Panc1 (cell line): Measurements from ENCODE around the gene ZNRF3. TPM values are rescaled to one million over a fixed set of nuclear protein-coding genes. Genes with fewer than 3 reads are reported as not detected.

Experiments used
- ATAC-seq: fragments of 200-7000 bp; cut with Tn5 transposase; 2 replicates; pipeline ENCODE4 v1.9.1; 2020; ENCODE audit warnings: mild to moderate bottlenecking, moderate library complexity
- BruUV-seq: library from RNA; stranded (reverse); fragments of 400-500 nt; replicated peaks from 2 replicates; lab custom pipeline; 2021; lab: Mats Ljungman, UMichigan
- CTCF ChIA-PET: fragments of 300-600 bp; sonication (Branson Sonifier 250); formaldehyde crosslinking; loops from one replicate; lab custom pipeline; 2022; ENCODE audit warnings: antibody characterized with exemption; lab: Charles Lee
- POLR2A ChIA-PET: fragments of 300-600 bp; sonication (Branson Sonifier 250); formaldehyde crosslinking; loops from one replicate; lab custom pipeline; 2022; ENCODE audit warnings: antibody characterized with exemption; lab: Charles Lee
- DNase-seq: peaks from one replicate; pipeline ENCODE4 v3.0.0-alpha.2; 2010; ENCODE audit warnings: low read depth, low spot score
- H3K27ac ChIP-seq: 2 replicates; pipeline ENCODE4 v1.5.1; 2011; ENCODE audit warnings: mild to moderate bottlenecking, low read length, inconsistent platforms
- H3K27me3 ChIP-seq: fragments of 200-500 bp; sonication (Bioruptor generic); 2 replicates; pipeline ENCODE4 v1.6.0; 2014; ENCODE audit warnings: low read length, inconsistent platforms; ENCODE audit not compliant: control insufficient read depth, insufficient read depth
- H3K36me3 ChIP-seq: fragments of 200-500 bp; sonication (Bioruptor generic); 2 replicates; pipeline ENCODE4 v1.5.1; 2014; ENCODE audit warnings: inconsistent platforms, mild to moderate bottlenecking, low read length, moderate library complexity; ENCODE audit not compliant: control insufficient read depth, insufficient read depth
- H3K4me1 ChIP-seq: 2 replicates; pipeline ENCODE4 v1.5.1; 2011; ENCODE audit warnings: inconsistent platforms, mild to moderate bottlenecking, low read length, moderate library complexity; ENCODE audit not compliant: control insufficient read depth, insufficient read depth
- H3K4me3 ChIP-seq, 2 experiments: 2 replicates each; pipeline ENCODE4 v1.5.1; 2011 to 2012; ENCODE audit warnings: low read depth in 2 of 2, low read length in 2 of 2, mild to moderate bottlenecking in 2 of 2, inconsistent platforms in 1 of 2, moderate library complexity in 1 of 2
- H3K9me3 ChIP-seq: fragments of 200-500 bp; sonication (Bioruptor generic); 2 replicates; pipeline ENCODE4 v1.5.1; 2014; ENCODE audit warnings: low read depth, mild to moderate bottlenecking, inconsistent platforms, low read length, moderate library complexity; ENCODE audit not compliant: control insufficient read depth, insufficient read depth
- CTCF ChIP-seq: fragments of 450-650 bp; IDR thresholded peaks from 2 replicates; pipeline ENCODE4 v1.5.1; 2017; ENCODE audit warnings: mild to moderate bottlenecking
- POLR2AphosphoS5 ChIP-seq: IDR thresholded peaks from 2 replicates; pipeline ENCODE4 v1.6.1; 2012; ENCODE audit warnings: mild to moderate bottlenecking, low read depth, low read length, moderate library complexity
- REST ChIP-seq, 2 experiments: IDR thresholded peaks; 2 replicates each; pipeline ENCODE4 v1.6.1; 2011 to 2012; ENCODE audit warnings: low read depth in 2 of 2, control low read depth in 1 of 2, low read length in 1 of 2, mild to moderate bottlenecking in 1 of 2, moderate library complexity in 1 of 2; ENCODE audit not compliant: insufficient read depth in 1 of 2
- SIN3A ChIP-seq: IDR thresholded peaks from 2 replicates; pipeline ENCODE4 v1.6.1; 2012; ENCODE audit warnings: low read depth, mild to moderate bottlenecking, low read length, moderate library complexity, borderline replicate concordance; ENCODE audit not compliant: insufficient read depth
- TCF7L2 ChIP-seq: IDR thresholded peaks from 2 replicates; pipeline ENCODE4 v1.6.1; 2011; ENCODE audit warnings: mild to moderate bottlenecking, low read depth, low read length, inconsistent platforms
- in situ Hi-C: cut with HindIII; loops from 2 replicates; pipeline ENCODE4 v1.10.0; 2016; ENCODE audit warnings: low sequenced_read_pairs, low pct_unique_long_range_greater_than_20kb
- intact Hi-C: fragments of 100-400 bp; cut with micrococcal nuclease; formaldehyde crosslinking; loops from one replicate; pipeline ENCODE4 v1.10.0; 2022; ENCODE audit not compliant: unreplicated experiment
- total RNA-seq: library from RNA; stranded (reverse); gene quantifications from one replicate; pipeline ENCODE4 v1.2.1, GENCODE V29; 2021; ENCODE audit not compliant: unreplicated experiment

Gene ZNRF3
- total RNA-seq, 1 experiment from 2014 or later, result 7.3 TPM

GRCh38 chr22:29096736-29097669, 213.6 kb downstream of the ZNRF3 start:
- Histone ChIP-seq H3K4me3 (no peak overlapping the region), H3K27me3 (no peaks in the 10 kb centered on the region), H3K9me3 (no peaks in the 10 kb centered on the region), H3K4me1 (no peaks in the 10 kb centered on the region), H3K36me3 (no peaks in the 10 kb centered on the region; the same call in 1 of the 2 replicates), H3K27ac (no peak overlapping the region)
- no peak for ATAC-seq
- no peak for DNase-seq
- in situ Hi-C loops, result no loop called here
- TF ChIP-seq REST (IDR thresholded peaks at IDR 0.05; ENCODE audit: insufficient read depth in 1 of 2, low read depth in 2 of 2, low read length in 1 of 2), result no peak
- no peak for TF ChIP-seq SIN3A
- TF ChIP-seq TCF7L2, result no peak
- TF ChIP-seq POLR2AphosphoS5, result no peak
- no peak for TF ChIP-seq CTCF
- intact Hi-C loops, result no loop called here
- POLR2A ChIA-PET, result interaction anchor here (0.5 kb wide), 1 partner anchor 56 kb away, joined by 5 read pairs; no protein-coding TSS in a partner anchor
- no TSS peak for BruUV-seq
- CTCF ChIA-PET, result no interaction called here

GRCh38 chr22:29098296-29098695, 214.9 kb downstream of the ZNRF3 start:
- no peak for ATAC-seq

More at GRCh38 chr22:29098296-29098695, 214.9 kb downstream of the ZNRF3 start:
- intact Hi-C loops (no loop called here), in situ Hi-C loops (no loop called here)
- CTCF ChIA-PET, result no interaction called here
- no peaks in the 10 kb centered on the region for H3K9me3 ChIP-seq
- H3K36me3 ChIP-seq, result no peaks in the 10 kb centered on the region; the same call in 1 of the 2 replicates
- H3K27ac ChIP-seq, result no peak overlapping the region
- POLR2A ChIA-PET, result no interaction called here
- TF ChIP-seq POLR2AphosphoS5 (no peak), TCF7L2 (no peak), REST (IDR thresholded peaks at IDR 0.05; ENCODE audit: insufficient read depth in 1 of 2, low read depth in 2 of 2, low read length in 1 of 2) (no peak), SIN3A (no peak), CTCF (no peak)
- H3K4me1 ChIP-seq, result no peaks in the 10 kb centered on the region
- no TSS peak for BruUV-seq
- no peaks in the 10 kb centered on the region for H3K27me3 ChIP-seq
- H3K4me3 ChIP-seq, result no peak overlapping the region
- DNase-seq, result no peak
